HG02852 (cell line): Measurements from ENCODE around the gene CIT.

Experiments used
- ATAC-seq: cut with Tn5 transposase; IDR thresholded peaks from one replicate; pipeline ENCODE4 v1.9.1; 2021; ENCODE audit warnings: mild to moderate bottlenecking, moderate library complexity; ENCODE audit not compliant: unreplicated experiment

Gene CIT

DNA sequence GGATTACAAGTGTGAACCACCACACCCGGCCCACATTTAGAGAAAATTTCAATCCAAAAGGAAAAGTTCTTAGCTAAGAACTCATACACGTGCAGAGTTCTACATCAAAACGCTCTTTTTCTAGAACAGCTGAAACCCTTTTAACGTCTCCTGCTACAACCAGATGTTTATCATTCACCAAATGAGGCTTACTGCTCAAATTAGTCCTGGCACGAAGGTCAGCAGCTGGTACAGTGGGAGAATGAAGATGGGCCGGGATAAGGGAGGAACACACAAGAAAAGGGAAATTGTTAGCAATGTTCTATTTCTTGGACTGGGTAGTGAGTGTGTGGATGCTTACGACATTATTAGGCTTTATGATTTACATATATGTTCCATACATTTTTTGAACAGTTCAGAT is 171.9 kb downstream of the CIT start:
- no peak for ATAC-seq

DNA sequence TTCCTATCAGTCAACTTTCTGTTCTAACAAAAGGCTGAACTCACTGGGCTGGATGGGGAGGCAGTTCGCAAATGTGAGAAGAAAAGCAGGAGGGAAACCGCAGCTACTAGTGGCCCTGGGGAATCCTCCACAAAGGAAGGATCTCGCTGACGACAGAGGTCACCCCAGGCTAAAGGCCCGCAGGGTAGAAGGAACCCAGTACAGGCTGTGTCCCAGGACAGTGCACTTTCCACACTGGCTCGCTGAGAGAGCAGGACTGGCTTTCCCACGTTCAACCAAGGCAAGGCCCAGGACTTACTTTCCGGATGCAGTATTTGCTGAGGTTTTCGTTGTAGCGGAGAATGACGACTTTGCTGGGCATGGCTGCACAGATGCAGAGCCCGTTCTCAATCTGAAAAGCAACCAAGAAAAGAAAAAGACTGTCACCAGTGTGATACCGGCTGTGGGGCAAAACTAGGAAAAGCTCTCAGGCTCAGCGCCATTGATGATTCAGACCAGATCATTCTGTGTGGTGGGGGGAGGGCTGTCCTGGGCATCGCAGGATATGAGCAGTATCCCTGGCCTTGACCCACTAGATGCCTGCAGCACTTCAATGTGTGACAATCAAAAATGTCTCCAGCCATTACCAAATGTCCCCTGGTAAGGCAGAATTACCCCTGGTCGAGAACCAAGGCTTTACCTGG is 172.9 kb downstream of the CIT start:
- ATAC-seq: no peak

DNA sequence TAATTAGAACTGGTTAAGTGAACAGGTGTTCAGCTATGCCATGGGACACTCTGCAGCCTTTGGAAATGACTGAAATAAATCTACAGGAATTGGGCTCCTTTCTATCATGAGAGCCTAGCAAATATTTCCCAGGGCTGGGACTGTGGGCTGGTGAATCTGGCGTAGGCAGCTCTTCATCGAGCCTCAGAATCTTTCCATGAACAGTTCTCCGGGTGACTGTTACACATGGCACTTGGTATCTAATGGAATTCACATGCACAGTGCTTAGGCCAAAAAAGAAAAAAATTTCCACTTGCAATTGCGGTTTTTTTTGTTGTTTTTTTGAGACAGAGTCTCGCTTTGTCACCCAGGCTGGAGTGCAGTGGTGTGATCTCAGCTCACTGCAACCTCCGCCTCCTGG is 177.0 kb downstream of the CIT start:
- no peak for ATAC-seq

DNA sequence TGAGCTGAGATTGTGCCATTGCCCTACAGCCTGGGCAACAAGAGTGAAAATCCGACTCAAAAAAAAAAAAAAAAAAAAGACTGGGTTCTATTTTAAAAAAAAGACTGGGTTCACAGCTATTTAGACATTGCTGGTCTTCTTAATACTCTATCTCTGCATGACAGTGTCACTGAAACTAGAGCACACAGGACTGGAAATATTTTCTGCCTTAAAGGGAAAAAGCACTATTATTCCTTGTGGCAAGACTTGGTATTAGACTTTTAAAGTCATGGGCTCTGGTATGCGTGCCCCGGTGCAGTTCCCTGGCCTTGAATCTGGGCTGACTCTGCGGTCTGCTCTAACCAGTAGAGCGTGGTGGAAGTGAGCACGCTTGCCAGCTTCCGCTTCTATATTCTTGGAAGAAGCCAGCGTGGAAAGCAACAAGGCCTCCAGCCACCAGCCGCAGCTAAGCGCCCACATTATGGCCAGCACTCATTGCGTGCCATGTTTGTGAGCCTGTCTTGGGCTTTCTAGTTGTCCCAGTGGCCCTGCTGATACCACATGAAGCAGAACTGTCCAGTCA is 177.8 kb downstream of the CIT start:
- no peak for ATAC-seq

DNA sequence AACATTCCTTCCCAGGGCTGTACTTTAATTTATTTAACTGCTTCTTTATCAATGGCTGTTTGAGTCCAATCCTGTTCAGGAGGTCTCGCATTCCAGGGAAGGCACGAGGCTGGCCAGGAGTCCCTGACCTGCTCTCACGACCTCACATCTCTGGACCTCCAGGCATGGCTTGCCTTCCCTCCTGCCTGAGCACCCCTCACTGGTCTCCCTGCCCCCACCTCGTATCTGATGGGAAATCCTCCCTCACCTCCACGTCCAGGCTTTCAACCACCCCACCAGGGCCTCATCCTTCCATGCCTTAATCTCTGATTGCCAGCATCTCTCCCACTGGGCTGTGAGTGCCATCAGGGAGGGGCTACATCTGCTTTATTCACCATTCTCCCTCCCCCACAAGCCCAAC is 180.2 kb downstream of the CIT start:
- ATAC-seq: no peak

DNA sequence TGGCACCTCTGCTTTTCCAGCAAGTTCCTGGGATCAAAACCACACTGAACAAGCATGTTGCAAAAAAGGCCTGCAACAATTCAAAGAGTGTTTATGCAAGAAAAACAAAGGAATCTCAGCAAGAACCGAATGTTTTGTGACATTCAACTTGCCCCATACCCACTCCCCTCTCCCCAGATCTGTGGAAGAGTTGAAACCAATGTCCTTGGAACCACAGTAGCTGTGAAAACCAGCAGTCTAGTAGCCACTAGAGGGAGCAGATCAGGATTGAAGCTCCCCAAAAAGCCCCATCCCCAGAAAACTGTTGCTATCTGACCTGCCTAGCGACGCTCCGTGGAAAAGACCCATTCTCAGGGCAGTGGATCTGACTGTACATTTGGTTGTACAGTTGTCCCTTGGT is 182.1 kb downstream of the CIT start:
- no peak for ATAC-seq

DNA sequence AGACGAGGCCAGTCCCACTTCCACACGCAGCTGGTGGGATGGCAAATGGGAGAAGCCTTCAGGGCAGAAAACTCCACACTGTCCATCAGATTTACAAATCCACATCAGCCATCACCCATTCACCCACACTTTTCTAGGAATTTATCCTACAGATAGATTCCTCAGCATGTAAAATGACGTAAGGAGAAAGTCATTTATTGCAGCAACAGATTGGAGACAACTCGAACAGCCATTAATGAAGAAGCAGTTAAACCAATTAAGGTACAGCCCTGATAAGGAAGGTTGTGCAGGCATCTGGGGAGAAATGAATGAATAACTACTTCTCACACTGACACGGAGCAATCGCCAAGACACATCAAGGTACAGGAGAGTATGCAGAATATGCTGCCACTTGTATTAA is 183.0 kb downstream of the CIT start:
- ATAC-seq: no peak

DNA sequence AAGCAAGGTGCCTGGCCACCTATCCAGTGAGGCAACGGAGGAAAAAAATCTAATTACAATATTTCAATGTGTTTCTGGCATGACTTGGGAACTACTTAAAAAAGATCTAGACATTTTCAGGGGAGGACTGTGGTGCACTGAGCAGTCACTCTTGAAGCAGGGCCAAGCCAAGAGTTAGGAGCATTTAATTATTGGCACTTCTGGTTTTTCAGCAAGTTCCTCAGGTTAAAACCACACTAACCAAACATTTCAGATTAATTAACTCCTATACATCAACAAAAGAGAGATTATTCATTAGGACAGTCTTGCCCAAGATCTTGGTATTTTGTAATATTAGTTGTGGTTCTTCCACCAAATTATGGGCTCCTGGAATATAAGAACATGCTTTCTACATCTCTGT is 183.6 kb downstream of the CIT start:
- no peak for ATAC-seq

DNA sequence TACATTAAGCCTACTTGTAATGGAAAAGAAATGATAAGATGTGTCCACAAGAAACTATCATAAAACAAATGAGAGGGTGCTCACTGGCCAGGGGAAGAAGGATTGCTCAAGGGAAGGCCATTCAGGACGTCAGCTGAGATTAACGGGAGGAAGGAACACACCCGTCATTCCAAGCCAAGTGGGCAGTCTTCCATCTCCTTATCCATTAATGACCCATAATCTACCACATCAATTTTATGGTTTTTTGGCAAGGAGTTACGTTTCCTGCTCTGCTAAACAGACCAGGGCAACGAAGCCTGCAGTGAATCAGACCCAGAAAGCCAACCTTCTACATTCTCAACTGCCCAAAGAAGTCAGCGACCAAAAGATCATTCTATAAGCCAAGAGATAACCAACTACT is 184.1 kb downstream of the CIT start:
- ATAC-seq: no peak

DNA sequence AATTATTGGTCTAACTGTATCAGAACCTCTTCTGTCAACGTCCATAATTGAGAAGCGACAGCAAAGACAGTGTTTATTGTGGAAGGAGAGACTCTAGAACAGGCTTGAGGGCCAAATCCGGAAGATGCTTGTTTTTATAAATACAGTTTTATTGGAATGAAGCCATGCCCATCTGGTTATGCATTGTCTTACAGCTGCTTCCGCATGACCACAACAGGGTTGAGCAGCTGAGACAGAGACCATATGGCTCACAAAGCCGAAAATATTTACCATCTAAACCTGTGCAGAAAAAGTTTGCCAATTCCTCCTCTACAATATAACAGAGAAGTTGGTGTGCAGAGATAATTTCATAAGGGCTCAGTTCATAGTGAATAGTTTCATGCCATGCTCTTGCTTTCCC is 184.7 kb downstream of the CIT start:
- no peak for ATAC-seq

DNA sequence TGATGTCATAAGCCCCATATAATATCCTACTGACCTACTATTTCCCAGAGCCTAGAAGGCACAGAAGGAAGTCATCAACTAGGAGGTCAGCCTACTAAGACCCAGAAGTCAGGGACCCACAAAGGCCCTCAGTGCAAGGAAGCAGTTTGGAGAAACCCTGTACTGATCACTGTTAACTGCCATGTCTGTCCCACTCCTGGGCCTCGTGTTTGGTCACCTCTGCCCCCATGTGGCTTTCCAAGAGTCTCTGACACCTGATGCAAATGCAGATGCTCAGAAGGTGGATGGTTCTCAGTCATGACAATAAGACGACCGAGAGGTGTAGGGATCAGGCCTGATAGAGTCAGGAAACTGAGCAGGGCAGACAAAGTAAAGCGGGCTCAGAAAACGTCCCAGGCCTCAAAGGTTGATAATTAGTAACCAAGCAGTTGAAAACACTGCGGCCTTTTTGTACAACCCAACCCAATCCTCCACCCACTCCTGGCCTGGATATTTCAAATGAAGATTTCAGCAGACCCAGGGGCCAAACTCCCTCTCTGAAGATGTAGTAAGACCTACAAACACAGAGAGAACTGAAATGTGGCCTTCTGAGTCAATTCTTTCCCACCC is 185.8 kb downstream of the CIT start:
- no peak for ATAC-seq

DNA sequence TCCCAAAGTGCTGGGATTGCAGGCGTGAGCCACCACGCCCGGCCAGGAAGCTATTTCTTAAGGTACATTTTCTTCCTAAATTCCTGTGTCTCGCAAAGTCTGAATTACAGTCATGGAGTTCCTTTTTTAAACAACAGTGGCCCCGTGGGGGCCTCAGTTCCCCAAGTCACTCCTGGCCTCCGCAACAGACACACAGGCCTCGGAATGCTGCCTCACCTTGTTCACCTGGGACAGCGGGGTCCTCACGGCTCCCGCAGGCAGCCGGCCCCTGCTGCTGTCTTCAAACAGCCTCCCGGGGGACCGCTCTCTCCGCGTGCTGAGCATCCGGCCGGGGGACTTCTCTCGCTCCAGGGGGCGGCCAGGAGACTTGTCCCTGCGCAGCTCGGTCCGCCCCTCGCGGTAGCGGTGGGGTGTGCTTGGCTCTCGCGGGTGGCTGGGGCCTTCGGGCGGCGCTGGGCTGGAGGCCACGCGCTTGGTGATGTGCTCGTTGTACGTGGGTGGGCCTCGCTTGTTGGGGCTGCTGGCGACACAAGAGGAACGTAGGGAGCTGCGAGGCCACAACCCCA is 187.1 kb downstream of the CIT start:
- no peak for ATAC-seq

DNA sequence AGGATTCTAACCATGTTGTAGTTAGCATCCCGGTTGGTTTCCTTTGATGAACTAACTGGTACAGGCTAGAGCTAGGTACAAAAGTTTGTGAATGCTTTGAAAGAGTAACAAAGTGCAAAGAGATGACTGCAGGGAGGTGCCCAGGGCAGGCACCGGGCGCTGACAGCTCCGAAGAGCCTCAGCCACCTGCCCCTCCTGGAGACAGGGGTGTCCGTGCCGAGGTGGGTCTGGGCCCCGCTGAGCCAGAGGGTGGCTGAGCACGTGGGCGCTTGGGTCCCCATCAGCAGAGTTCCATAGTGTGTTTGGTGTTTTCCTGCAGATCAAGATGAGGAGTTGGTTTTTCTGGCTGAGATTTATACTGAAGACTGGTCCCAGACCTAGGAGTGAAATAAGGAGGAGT is 189.2 kb downstream of the CIT start:
- no peak for ATAC-seq

DNA sequence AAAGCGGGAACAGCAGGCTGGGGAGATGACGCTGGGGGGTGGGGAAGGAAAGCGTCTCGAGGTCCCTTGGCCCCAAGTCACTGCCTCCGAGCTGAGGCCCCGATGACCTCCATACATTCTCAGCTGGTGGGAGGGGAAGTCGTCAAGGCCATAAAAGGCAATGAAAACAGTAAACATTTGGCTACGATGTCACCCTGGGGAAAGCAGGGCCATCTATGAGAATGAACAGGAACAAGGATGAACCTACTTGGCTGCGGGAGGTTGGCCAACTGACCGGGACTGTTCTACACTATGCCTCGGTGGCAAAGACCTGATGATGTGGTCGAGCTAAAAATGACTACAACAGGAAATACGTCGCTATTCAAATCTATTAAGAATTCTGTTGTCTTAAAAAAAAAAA is 189.7 kb downstream of the CIT start:
- no peak for ATAC-seq

DNA sequence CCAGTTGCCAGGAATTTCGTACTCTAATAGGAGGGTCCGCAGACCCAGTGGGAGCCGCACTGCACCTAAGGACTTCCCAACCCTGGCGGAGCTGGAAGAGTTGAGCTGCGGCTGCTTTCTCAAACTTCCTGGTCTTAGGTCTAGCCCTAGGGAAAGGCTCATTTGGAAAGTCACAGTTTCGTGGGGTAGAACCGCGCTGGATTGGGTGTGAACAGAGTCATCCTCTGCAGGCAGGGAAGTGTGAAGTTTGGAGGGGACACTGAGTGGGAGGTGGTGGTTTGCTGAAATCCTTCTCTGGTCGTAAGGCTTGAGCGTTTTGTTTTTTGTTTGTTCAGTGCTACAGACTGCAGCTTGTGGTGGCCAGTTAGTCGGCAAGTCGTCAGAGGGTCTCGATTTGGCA is 190.3 kb downstream of the CIT start:
- ATAC-seq: no peak

DNA sequence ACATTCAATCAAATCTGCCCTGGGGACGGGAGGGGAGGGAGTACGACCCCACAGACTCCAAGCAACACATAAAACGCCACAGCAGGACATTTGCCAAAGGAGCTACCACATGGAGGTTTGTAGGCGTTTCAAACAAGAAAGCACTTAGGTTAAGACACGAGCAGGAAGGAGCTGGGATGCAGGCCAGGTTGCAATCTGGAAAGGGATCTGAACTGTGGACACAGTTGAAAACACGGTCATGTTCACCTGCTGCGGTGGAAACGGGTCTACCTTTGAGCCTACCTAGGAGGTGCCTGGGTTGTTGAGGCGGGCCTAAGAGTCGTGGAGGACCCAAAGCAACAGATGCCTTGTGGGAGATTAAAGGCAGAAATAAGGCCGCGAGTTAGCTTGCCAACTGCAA is 190.8 kb downstream of the CIT start:
- ATAC-seq: no peak

DNA sequence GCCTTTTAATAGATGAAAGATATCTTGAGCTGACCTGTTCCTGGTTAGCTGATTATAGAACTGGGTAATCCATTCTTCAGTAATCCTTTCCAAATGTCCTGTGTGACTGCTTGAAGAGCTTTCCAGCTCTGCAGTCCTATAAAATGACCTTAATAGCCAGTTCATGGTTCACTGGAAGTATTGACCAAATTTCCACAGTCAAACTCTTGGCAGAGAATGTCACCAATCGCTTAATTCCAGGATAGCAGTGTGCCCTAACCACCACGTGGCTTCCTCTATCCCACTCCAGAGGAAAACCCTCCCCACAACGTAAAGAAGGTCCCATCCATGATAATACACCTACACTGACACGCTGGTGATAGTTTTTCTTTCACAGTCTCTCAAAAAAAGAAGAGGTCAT is 191.7 kb downstream of the CIT start:
- no peak for ATAC-seq

DNA sequence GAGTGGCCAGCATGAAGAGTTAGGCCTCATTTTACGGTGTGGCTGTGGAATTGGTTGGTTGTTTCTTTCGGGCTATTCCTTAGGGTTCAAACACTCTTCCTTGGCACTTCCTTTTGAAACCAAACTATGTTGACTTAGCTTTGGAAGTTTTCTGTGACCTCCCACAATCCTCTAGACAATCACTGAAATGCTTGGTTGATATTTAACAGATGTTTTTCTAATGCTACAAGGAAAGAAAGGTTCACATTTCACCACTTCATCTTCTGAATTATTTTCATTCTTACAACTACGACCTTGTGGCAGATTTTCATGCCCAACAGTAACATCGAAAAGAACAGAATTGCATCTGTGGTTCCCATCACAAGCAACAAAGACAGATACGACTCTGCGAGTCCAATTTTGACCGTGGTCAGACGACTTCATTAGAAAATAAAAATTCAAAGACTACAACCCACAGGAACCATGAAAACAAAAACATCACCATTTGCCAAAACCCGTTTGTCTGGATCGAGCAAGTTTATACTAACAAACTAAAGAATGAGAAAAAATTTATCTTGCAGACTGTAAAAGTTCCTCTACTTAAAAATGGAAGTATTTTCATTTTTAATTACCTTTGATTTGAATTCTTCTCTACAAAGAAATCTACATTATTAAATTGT is 192.3 kb downstream of the CIT start:
- no peak for ATAC-seq

DNA sequence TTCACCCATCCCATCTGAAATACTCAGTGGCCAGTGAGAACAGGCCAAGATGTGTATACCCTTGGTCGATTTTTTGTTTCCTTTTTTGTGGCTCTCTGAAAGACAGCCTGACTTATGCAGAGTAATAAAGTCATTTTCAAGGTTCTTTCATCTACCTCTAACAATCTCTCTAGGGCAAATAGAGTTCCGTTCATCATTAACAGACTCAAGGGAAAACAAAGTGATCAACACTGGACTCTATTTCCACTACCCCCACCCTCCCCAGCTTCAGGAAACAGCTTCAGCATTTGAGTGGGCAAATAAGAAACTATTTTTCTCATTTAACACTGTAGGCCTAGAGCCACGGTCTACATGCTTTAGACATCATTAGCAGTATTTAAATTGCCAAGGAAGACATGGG is 193.3 kb downstream of the CIT start:
- no peak for ATAC-seq

DNA sequence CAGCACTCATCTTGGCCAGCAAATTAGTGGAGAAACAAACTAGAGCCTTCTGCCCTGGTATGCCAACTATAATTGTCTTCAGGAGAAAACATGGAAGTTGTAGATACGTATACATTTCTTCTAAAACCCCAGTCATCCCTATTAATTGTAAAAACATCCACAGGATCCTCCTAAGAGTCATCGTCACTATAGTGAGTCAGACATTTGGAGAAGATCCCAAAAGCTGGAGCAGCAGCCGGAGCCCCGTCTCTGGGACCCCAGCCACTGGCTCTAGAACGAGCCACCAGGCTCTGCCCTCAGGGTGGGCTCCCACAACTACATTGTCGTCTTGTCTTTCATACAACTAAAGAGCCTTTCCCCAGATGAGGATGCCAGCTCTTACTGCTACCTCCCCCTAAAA is 193.7 kb downstream of the CIT start:
- ATAC-seq: no peak

DNA sequence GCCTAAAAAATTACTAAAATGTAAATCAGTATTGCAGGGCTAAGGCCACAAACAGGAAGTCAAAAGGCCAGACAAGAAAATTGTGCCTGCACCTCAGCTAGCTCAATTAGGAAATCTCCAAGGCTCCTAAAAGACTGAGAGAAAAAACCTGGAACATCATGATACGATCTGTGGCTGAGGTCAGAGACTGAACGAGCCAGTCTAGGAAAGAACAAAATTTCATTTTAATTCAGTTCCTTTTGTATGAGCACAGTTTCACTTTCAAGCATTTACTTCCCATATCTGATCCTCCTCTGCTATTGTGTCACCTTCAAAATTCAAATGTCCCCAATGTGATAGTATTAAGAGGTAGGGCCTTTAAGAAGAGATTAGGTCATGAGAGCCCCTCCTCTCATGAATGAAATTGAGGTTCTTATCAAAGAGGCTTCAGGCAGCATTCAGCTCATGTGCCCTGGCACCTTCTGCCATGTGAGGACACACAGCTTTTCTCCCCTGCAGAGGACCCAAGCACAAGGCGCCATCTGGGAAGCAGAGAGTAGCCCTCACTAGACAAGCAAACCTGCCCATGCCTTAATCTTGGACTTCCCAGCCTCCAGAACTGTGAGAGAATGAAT is 194.4 kb downstream of the CIT start:
- ATAC-seq: peak; percentile 39
